Kidney (tissue), 14 donors: ENCODE results near the gene ANXA10. TPM values are rescaled to one million over a fixed set of nuclear protein-coding genes. Genes with fewer than 3 reads are reported as not detected.

ENCODE experiments used
- DNase-seq, 5 donors: peaks; one replicate each; pipeline ENCODE4 v3.0.0-alpha.2; 2013 to 2020
- FAIRE-seq: peaks from 2 replicates; lab custom pipeline; 2012; peaks lifted over from hg19 to GRCh38; lab: Jason Lieb, UNC
- H3K27ac ChIP-seq, 2 donors: one replicate each; pipeline ENCODE4 v1.7.0; 2013; ENCODE audit warnings: low read depth in 2 of 2, low read length in 2 of 2, inconsistent platforms in 1 of 2
- H3K27me3 ChIP-seq: one replicate; pipeline ENCODE4 v1.7.1; 2013; ENCODE audit warnings: low read length, inconsistent platforms; ENCODE audit not compliant: control insufficient read depth, insufficient read depth
- H3K36me3 ChIP-seq, 3 donors: one replicate each; pipeline versions ENCODE4 v1.7.0 to v1.7.1; 2013; ENCODE audit warnings: low read length in 3 of 3, control low read depth in 1 of 3, inconsistent platforms in 1 of 3; ENCODE audit not compliant: insufficient read depth in 3 of 3, control insufficient read depth in 2 of 3
- H3K4me1 ChIP-seq, 3 donors: one replicate each; pipeline versions ENCODE4 v1.7.0 to v1.7.1; 2013; ENCODE audit warnings: low read length in 3 of 3, inconsistent platforms in 1 of 3, low read depth in 1 of 3; ENCODE audit not compliant: control insufficient read depth in 2 of 3, insufficient read depth in 2 of 3
- H3K4me3 ChIP-seq, 3 donors: one replicate each; pipeline versions ENCODE4 v1.7.0 to v1.8.1; 2013; ENCODE audit warnings: low read length in 3 of 3, control low read depth in 1 of 3, inconsistent platforms in 1 of 3
- H3K9ac ChIP-seq, 3 donors: one replicate each; pipeline versions ENCODE4 v1.7.0 to v1.7.1; 2013; ENCODE audit warnings: low read length in 3 of 3, control low read depth in 1 of 3, inconsistent platforms in 1 of 3
- H3K9me3 ChIP-seq, 3 donors: one replicate each; pipeline versions ENCODE4 v1.7.0 to v1.7.1; 2013; ENCODE audit warnings: low read length in 3 of 3, control low read depth in 1 of 3, inconsistent platforms in 1 of 3; ENCODE audit not compliant: control insufficient read depth in 2 of 3, insufficient read depth in 1 of 3
- CTCF ChIP-seq: IDR thresholded peaks from 3 replicates; pipeline ENCODE4 v1.5.1; 2012; ENCODE audit warnings: mild to moderate bottlenecking, moderate library complexity, borderline replicate concordance; ENCODE audit not compliant: insufficient read depth; ENCODE audit errors: extremely low read depth
- intact Hi-C: fragments of 100-400 bp; cut with DNase I; formaldehyde crosslinking; loops from one replicate; pipeline ENCODE4 v1.11.1; 2022
- polyA plus RNA-seq: library from polyadenylated mRNA; stranded (reverse); fragments of 350-450 nt; fragmentation: Illumina TruSeq; extraction: RNeasy Lipid Tissue Mini Kit (QIAGEN cat#74804); gene quantifications from one replicate; pipeline ENCODE4 v1.2.3, GENCODE V29; 2014; ENCODE audit warnings: low read depth, low replicate concordance; ENCODE audit not compliant: insufficient read depth
- total RNA-seq: library from RNA; stranded (reverse); fragmentation: NEBNext Ultra II Directional; extraction: Animal tissue kit (Norgen Biotek cat#: 25700); gene quantifications from one replicate; pipeline ENCODE4 v1.2.1, GENCODE V29; 2021
- donor health status: control.
- donor health status: control.
- donor health status: control.
- donor health status: control.
- donor health status: control.
- donor health status: DM: yes; HTN: yes; CAD: no.
- donor health status: Normal renal cell carcinoma (clear cell type).

Gene ANXA10
- total and polyA plus RNA-seq, 2 donors from 2014 or later: not detected

GRCh38 chr4:168063031-168063430, 29.3 kb upstream of the ANXA10 start:
- no peak for TF ChIP-seq CTCF
- no peak overlapping the region for H3K9ac ChIP-seq
- no peaks in the 10 kb centered on the region for H3K36me3 ChIP-seq
- FAIRE-seq (no peak), DNase-seq (no peak)
- no peak overlapping the region for H3K27ac ChIP-seq
- H3K27me3 ChIP-seq: no peaks in the 10 kb centered on the region
- no peaks in the 10 kb centered on the region for H3K9me3 ChIP-seq
- intact Hi-C loops: no loop called here
- no peaks in the 10 kb centered on the region for H3K4me1 ChIP-seq
- no peak overlapping the region for H3K4me3 ChIP-seq

- Histone ChIP-seq H3K9ac (no peak overlapping the region), H3K27me3 (no peaks in the 10 kb centered on the region), H3K9me3 (no peaks in the 10 kb centered on the region), H3K4me1 (no peaks in the 10 kb centered on the region), H3K4me3 (no peak overlapping the region), H3K27ac (no peak overlapping the region), H3K36me3 (no peaks in the 10 kb centered on the region)
- DNase-seq (no peak), FAIRE-seq (no peak)
- TF ChIP-seq CTCF: no peak
- intact Hi-C loops: no loop called here
Measured at GRCh38 chr4:168070903-168071302, 21.4 kb upstream of the ANXA10 start.

- Histone ChIP-seq H3K4me3 (no peak overlapping the region), H3K27ac (no peak overlapping the region), H3K36me3 (no peaks in the 10 kb centered on the region), H3K9me3 (no peaks in the 10 kb centered on the region), H3K27me3 (no peaks in the 10 kb centered on the region), H3K9ac (no peak overlapping the region), H3K4me1 (no peaks in the 10 kb centered on the region)
- intact Hi-C loops: no loop called here
- no peak for FAIRE-seq
- no peak for DNase-seq
- TF ChIP-seq CTCF: no peak
Measured at GRCh38 chr4:168071304-168071703, 21.0 kb upstream of the ANXA10 start.

GRCh38 chr4:168074861-168075260, 17.5 kb upstream of the ANXA10 start:
- Histone ChIP-seq H3K4me1 (no peaks in the 10 kb centered on the region), H3K9ac (no peak overlapping the region), H3K27ac (no peak overlapping the region), H3K36me3 (no peaks in the 10 kb centered on the region), H3K4me3 (no peak overlapping the region), H3K27me3 (no peaks in the 10 kb centered on the region), H3K9me3 (no peaks in the 10 kb centered on the region)
- no peak for TF ChIP-seq CTCF
- FAIRE-seq: no peak
- DNase-seq: no peak
- intact Hi-C loops: no loop called here
